ENCODE data around the gene CHD3. TPM values are rescaled to one million over a fixed set of nuclear protein-coding genes. Genes with fewer than 3 reads are reported as not detected.
A peak's percentile ranks its signal among the peaks of the same experiment; 100 is the strongest.

The CHD3 gene
- total and polyA plus RNA-seq, 2 of the 13 experiments (the other 11 are each of a cell fraction or from before 2014, with no cell fraction given) = 2.7 to 3.7 TPM

DNA sequence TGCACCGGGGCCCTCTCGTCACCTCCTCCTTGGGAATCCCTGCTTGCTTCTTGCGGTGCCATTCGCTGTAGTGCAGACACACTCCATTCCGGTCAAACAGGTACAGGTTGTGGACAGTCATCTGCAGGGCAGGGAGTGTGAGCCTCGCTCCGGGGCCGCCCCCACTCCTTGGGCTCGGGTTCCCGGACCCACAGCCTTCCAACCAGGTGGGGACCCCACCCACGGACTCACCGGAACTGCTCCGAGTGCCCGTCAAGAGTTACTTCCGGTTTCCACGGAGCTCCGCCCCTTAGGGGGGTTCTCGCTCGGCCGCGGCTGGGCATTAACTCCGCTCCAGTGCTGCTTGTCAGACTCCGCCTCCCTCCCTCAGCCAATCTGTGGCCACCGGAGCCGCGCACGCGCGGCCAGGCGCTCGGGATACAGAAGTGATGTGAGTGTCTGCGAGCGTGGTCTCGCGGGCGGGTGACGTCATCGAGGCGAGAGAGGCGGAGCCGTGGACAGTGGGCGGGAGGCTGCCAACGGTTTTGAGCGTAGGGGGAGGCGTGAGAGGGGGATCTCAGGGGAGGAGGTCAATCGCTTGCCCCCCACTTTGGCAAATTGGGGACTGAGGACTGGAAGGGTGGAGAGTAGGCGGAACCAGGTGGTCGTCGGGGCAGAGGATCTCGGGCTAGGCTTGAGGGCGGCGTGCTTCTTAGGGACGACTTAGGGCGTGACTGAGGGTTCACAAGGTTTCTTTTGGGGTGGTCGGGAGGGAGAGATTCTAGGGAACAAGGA lies 43.3 kb downstream of the CHD3 start, which contains the start of the genes CNTROB and TRAPPC1 (continued):
- TF ChIP-seq, protein P1, sequence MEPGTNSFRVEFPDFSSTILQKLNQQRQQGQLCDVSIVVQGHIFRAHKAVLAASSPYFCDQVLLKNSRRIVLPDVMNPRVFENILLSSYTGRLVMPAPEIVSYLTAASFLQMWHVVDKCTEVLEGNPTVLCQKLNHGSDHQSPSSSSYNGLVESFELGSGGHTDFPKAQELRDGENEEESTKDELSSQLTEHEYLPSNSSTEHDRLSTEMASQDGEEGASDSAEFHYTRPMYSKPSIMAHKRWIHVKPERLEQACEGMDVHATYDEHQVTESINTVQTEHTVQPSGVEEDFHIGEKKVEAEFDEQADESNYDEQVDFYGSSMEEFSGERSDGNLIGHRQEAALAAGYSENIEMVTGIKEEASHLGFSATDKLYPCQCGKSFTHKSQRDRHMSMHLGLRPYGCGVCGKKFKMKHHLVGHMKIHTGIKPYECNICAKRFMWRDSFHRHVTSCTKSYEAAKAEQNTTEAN (CRISPR knock-in tag; conservative IDR thresholded peaks at IDR 0.05) = 0 out of 2 replicates have a peak, but pooled peaks have one; percentile 14
- TF ChIP-seq ZNF136 (CRISPR knock-in tag; IDR thresholded peaks at IDR 0.05; ENCODE audit: low read depth) = 0 out of 2 replicates have a peak, but pooled peaks have one; percentile 72
- TF ChIP-seq TGIF2 (CRISPR knock-in tag; IDR thresholded peaks at IDR 0.05) = 0 out of 2 replicates have a peak, but pooled peaks have one; percentile 53
- TF ChIP-seq ZNF205 (CRISPR knock-in tag; IDR thresholded peaks at IDR 0.05) = no peak
- TF ChIP-seq ZNF775 (CRISPR knock-in tag; IDR thresholded peaks at IDR 0.05; ENCODE audit: borderline replicate concordance) = 0 out of 2 replicates have a peak, but pooled peaks have one; percentile 63
- TF ChIP-seq NONO (IDR thresholded peaks at IDR 0.05) = no peak
- peak; percentile 55; the same call in 1 of the 2 replicates for TF ChIP-seq NONO (CRISPR knock-in tag; conservative IDR thresholded peaks at IDR 0.05)
- TF ChIP-seq, protein P2, sequence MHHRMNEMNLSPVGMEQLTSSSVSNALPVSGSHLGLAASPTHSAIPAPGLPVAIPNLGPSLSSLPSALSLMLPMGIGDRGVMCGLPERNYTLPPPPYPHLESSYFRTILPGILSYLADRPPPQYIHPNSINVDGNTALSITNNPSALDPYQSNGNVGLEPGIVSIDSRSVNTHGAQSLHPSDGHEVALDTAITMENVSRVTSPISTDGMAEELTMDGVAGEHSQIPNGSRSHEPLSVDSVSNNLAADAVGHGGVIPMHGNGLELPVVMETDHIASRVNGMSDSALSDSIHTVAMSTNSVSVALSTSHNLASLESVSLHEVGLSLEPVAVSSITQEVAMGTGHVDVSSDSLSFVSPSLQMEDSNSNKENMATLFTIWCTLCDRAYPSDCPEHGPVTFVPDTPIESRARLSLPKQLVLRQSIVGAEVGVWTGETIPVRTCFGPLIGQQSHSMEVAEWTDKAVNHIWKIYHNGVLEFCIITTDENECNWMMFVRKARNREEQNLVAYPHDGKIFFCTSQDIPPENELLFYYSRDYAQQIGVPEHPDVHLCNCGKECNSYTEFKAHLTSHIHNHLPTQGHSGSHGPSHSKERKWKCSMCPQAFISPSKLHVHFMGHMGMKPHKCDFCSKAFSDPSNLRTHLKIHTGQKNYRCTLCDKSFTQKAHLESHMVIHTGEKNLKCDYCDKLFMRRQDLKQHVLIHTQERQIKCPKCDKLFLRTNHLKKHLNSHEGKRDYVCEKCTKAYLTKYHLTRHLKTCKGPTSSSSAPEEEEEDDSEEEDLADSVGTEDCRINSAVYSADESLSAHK (CRISPR knock-in tag; IDR thresholded peaks at IDR 0.05; ENCODE audit: borderline replicate concordance) = no peak
- TF ChIP-seq, protein P3, sequence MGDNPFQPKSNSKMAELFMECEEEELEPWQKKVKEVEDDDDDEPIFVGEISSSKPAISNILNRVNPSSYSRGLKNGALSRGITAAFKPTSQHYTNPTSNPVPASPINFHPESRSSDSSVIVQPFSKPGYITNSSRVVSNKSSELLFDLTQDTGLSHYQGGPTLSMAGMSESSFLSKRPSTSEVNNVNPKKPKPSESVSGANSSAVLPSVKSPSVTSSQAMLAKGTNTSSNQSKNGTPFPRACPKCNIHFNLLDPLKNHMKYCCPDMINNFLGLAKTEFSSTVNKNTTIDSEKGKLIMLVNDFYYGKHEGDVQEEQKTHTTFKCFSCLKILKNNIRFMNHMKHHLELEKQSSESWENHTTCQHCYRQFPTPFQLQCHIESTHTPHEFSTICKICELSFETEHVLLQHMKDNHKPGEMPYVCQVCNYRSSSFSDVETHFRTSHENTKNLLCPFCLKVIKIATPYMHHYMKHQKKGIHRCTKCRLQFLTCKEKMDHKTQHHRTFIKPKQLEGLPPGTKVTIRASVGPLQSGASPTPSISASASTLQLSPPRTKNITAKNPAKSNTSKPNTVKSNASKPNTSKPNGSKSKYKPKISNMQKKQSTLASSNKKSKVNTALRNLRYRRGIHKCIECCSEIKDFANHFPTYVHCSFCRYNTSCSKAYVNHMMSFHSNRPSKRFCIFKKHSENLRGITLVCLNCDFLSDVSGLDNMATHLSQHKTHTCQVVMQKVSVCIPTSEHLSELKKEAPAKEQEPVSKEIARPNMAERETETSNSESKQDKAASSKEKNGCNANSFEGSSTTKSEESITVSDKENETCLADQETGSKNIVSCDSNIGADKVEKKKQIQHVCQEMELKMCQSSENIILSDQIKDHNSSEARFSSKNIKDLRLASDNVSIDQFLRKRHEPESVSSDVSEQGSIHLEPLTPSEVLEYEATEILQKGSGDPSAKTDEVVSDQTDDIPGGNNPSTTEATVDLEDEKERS (CRISPR knock-in tag; IDR thresholded peaks at IDR 0.05) = no peak
- TF ChIP-seq NFYB (CRISPR knock-in tag; IDR thresholded peaks at IDR 0.05) = peak; percentile 78
- TF ChIP-seq FOXA3 (CRISPR knock-in tag; IDR thresholded peaks at IDR 0.05) = 0 out of 2 replicates have a peak, but pooled peaks have one; percentile 4
- 0 out of 2 replicates have a peak, but pooled peaks have one; percentile 26 for TF ChIP-seq MAZ (IDR thresholded peaks at IDR 0.05; ENCODE audit: borderline replicate concordance, low read depth, low read length)
- peak; percentile 64 for TF ChIP-seq MAZ (CRISPR knock-in tag; IDR thresholded peaks at IDR 0.05; ENCODE audit: low read depth)
- TF ChIP-seq MATR3 (CRISPR knock-in tag; IDR thresholded peaks at IDR 0.05) = no peak
- TF ChIP-seq, protein P4, sequence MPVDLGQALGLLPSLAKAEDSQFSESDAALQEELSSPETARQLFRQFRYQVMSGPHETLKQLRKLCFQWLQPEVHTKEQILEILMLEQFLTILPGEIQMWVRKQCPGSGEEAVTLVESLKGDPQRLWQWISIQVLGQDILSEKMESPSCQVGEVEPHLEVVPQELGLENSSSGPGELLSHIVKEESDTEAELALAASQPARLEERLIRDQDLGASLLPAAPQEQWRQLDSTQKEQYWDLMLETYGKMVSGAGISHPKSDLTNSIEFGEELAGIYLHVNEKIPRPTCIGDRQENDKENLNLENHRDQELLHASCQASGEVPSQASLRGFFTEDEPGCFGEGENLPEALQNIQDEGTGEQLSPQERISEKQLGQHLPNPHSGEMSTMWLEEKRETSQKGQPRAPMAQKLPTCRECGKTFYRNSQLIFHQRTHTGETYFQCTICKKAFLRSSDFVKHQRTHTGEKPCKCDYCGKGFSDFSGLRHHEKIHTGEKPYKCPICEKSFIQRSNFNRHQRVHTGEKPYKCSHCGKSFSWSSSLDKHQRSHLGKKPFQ (CRISPR knock-in tag; IDR thresholded peaks at IDR 0.05; ENCODE audit: insufficient replicate concordance) = peak; percentile 69
- TF ChIP-seq, protein P5, sequence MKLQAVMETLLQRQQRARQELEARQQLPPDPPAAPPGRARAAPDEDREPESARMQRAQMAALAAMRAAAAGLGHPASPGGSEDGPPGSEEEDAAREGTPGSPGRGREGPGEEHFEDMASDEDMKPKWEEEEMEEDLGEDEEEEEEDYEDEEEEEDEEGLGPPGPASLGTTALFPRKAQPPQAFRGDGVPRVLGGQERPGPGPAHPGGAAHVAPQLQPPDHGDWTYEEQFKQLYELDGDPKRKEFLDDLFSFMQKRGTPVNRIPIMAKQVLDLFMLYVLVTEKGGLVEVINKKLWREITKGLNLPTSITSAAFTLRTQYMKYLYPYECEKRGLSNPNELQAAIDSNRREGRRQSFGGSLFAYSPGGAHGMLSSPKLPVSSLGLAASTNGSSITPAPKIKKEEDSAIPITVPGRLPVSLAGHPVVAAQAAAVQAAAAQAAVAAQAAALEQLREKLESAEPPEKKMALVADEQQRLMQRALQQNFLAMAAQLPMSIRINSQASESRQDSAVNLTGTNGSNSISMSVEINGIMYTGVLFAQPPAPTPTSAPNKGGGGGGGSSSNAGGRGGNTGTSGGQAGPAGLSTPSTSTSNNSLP (IDR thresholded peaks at IDR 0.05; ENCODE audit: low read depth, low read length) = no peak
